Peyer's patch (tissue), 4 donors: ENCODE measurements around the gene TMPRSS13.

Experiments used
- POLR2A ChIP-seq, 2 donors: fragments of 450-650 bp; IDR thresholded peaks; one replicate each; pipeline ENCODE4 v1.5.1; 2017; ENCODE audit warnings: antibody characterized with exemption in 2 of 2, mild to moderate bottlenecking in 2 of 2, moderate library complexity in 2 of 2
- TF ChIP-seq, protein P1 (sequence below), 6 experiments: fragments of 450-650 bp in 4 of 6; fragments of 200-600 bp in 2 of 6; sonication (generic) in 1 of 6; IDR thresholded peaks; one replicate each; pipeline ENCODE4 v1.5.1; 2017 to 2019; ENCODE audit warnings: antibody characterized with exemption in 6 of 6, mild to moderate bottlenecking in 3 of 6, moderate library complexity in 1 of 6

DNA sequence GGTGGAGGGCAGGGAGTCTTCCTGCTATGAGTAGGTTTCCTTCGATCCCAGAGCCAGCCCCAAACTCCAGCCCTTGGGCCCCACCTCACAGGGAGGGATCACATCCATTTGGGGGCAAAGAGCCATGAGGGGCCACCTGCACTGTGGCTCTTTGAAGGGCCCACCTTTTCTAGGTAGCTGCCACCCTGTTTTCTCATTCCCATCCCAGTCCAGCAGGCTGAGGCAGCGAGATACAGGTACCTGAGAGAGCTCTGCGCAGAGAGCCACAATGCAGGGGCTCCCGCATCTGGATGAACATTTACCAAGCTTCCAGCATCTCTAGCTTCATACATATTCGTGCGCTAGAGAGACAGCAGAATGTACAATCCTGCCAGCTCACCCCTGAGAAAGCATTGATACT is 69.1 kb downstream of the TMPRSS13 start:
- TF ChIP-seq, protein P1, sequence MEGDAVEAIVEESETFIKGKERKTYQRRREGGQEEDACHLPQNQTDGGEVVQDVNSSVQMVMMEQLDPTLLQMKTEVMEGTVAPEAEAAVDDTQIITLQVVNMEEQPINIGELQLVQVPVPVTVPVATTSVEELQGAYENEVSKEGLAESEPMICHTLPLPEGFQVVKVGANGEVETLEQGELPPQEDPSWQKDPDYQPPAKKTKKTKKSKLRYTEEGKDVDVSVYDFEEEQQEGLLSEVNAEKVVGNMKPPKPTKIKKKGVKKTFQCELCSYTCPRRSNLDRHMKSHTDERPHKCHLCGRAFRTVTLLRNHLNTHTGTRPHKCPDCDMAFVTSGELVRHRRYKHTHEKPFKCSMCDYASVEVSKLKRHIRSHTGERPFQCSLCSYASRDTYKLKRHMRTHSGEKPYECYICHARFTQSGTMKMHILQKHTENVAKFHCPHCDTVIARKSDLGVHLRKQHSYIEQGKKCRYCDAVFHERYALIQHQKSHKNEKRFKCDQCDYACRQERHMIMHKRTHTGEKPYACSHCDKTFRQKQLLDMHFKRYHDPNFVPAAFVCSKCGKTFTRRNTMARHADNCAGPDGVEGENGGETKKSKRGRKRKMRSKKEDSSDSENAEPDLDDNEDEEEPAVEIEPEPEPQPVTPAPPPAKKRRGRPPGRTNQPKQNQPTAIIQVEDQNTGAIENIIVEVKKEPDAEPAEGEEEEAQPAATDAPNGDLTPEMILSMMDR (IDR thresholded peaks at IDR 0.05): no peak
- TF ChIP-seq POLR2A (IDR thresholded peaks at IDR 0.05): no peak
